ENCODE data around the gene G3BP1.
"Not testable (repeated sequence)": the region's sequence is repeated elsewhere in the genome, so short reads cannot be mapped to it uniquely, and the experiment has no call there.

G3BP1 gene

GRCh38 chr5:151771259-151772028, at the start of gene G3BP1:
G3BP1 (plus strand) TSS chr5:151771954; CDS start chr5:151786621, 14,667 bp downstream.
- DNase-seq (ENCODE audit: low read depth) = peak; percentile 100

- no peak for DNase-seq (ENCODE audit: low read depth)
Measured at GRCh38 chr5:151722546-151722945, 49.2 kb upstream of the G3BP1 start.

- no peak for DNase-seq (ENCODE audit: low read depth)
Measured at GRCh38 chr5:151724360-151724759, 47.4 kb upstream of the G3BP1 start.

GRCh38 chr5:151729597-151729996, 42.2 kb upstream of the G3BP1 start:
- not testable (repeated sequence) for DNase-seq (ENCODE audit: low read depth)

GRCh38 chr5:151730381-151730780, 41.4 kb upstream of the G3BP1 start:
- DNase-seq (ENCODE audit: low read depth) = no peak

- no peak for DNase-seq (ENCODE audit: low read depth)
Measured at GRCh38 chr5:151733358-151734063, 38.2 kb upstream of the G3BP1 start.

- DNase-seq (ENCODE audit: low read depth) = no peak
Measured at GRCh38 chr5:151734064-151734408, 37.7 kb upstream of the G3BP1 start.

GRCh38 chr5:151735646-151736045, 36.1 kb upstream of the G3BP1 start:
- DNase-seq (ENCODE audit: low read depth) = no peak

- no peak for DNase-seq (ENCODE audit: low read depth)
Measured at GRCh38 chr5:151737431-151737830, 34.3 kb upstream of the G3BP1 start.

- no peak for DNase-seq (ENCODE audit: low read depth)
Measured at GRCh38 chr5:151738125-151738848, 33.5 kb upstream of the G3BP1 start.

GRCh38 chr5:151739395-151739794, 32.4 kb upstream of the G3BP1 start:
- no peak for DNase-seq (ENCODE audit: low read depth)

GRCh38 chr5:151739939-151740335, 31.8 kb upstream of the G3BP1 start:
- no peak for DNase-seq (ENCODE audit: low read depth)

GRCh38 chr5:151740336-151740942, 31.3 kb upstream of the G3BP1 start:
- DNase-seq (ENCODE audit: low read depth) = no peak

GRCh38 chr5:151740958-151741373, 30.8 kb upstream of the G3BP1 start:
- no peak for DNase-seq (ENCODE audit: low read depth)

- no peak for DNase-seq (ENCODE audit: low read depth)
Measured at GRCh38 chr5:151741678-151742423, 29.9 kb upstream of the G3BP1 start.

GRCh38 chr5:151742870-151743294, 28.9 kb upstream of the G3BP1 start:
- DNase-seq (ENCODE audit: low read depth) = no peak

GRCh38 chr5:151743530-151743929, 28.2 kb upstream of the G3BP1 start:
- DNase-seq (ENCODE audit: low read depth) = no peak

GRCh38 chr5:151745071-151745705, 26.6 kb upstream of the G3BP1 start:
- peak; percentile 22 for DNase-seq (ENCODE audit: low read depth)

- no peak for DNase-seq (ENCODE audit: low read depth)
Measured at GRCh38 chr5:151750121-151750520, 21.6 kb upstream of the G3BP1 start.

- no peak for DNase-seq (ENCODE audit: low read depth)
Measured at GRCh38 chr5:151751091-151751490, 20.7 kb upstream of the G3BP1 start.

- no peak for DNase-seq (ENCODE audit: low read depth)
Measured at GRCh38 chr5:151751593-151751992, 20.2 kb upstream of the G3BP1 start.
